Kidney epithelial cell (primary cell): ENCODE measurements around the gene CALD1. TPM values are rescaled to one million over a fixed set of nuclear protein-coding genes. Genes with fewer than 3 reads are reported as not detected.

Source experiments
- DNase-seq: peaks from one replicate; pipeline ENCODE4 v3.0.0-alpha.2; 2010; ENCODE audit warnings: low read depth
- H3K27me3 ChIP-seq: 2 replicates; pipeline ENCODE4 v1.6.0; 2011; ENCODE audit warnings: low read length; ENCODE audit not compliant: control insufficient read depth, insufficient read depth
- H3K36me3 ChIP-seq: 2 replicates; pipeline ENCODE4 v1.5.1; 2011; ENCODE audit warnings: low read length; ENCODE audit not compliant: control insufficient read depth, insufficient read depth
- H3K4me3 ChIP-seq: 2 replicates; pipeline ENCODE4 v1.5.1; 2011; ENCODE audit warnings: low read depth, mild to moderate bottlenecking, control low read depth, low read length
- total RNA-seq: library from RNA; depleted of rRNA; stranded (reverse); fragments of >200 nt; gene quantifications from 2 replicates; pipeline ENCODE4 v1.2.3, GENCODE V29; 2015
- TF ChIP-seq, protein P1 (sequence below): IDR thresholded peaks from 2 replicates; pipeline ENCODE4 v1.5.1; 2011; ENCODE audit warnings: mild to moderate bottlenecking, moderate library complexity, low read length, control low read depth, inconsistent platforms; ENCODE audit not compliant: insufficient read depth, poor library complexity, severe bottlenecking

CALD1 gene
- total RNA-seq, 1 donor from 2014 or later, result 255 TPM

DNA sequence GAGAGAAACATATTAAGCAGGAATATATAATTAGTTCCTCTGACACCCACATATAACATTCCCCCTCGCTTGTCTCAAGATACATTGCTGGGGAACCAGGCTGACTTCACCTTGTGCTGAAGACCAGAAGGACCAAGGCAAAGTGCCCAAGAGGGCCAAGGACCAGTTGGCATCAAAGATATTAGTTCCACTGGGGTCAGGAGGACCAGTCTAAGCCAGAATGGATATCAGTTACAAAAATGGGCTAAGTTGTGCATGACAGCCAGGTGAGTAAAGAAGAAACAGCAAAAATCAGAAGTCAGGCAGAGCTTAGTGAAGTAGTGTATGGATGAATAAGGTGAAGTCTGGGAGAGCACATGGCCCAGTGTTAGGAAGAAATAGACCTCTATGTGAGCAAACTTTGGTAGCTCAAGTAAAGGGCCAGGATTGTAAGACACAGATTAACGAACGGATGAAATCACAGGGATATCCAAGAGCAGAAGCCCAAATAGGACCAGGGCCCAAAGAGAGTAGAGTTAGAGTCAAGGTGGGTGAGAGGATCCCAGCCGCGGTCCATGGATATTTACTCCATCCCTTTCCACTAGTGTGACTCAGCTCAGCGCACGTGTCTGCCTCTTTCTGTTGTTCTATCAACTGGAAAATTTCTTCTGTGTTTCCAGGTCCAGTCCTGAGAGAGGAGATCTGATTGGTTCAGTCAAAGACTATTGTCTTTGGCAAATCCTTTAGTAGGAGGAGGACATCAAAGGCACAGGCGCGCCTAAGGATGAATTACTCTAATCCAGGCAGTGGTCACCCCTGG lies 5.0 kb downstream of the CALD1 start:
- H3K27me3 ChIP-seq, result no peaks in the 10 kb centered on the region
- no peak for DNase-seq
- peaks cover 3% of the 10 kb centered on the region for H3K36me3 ChIP-seq
- TF ChIP-seq, protein P1, sequence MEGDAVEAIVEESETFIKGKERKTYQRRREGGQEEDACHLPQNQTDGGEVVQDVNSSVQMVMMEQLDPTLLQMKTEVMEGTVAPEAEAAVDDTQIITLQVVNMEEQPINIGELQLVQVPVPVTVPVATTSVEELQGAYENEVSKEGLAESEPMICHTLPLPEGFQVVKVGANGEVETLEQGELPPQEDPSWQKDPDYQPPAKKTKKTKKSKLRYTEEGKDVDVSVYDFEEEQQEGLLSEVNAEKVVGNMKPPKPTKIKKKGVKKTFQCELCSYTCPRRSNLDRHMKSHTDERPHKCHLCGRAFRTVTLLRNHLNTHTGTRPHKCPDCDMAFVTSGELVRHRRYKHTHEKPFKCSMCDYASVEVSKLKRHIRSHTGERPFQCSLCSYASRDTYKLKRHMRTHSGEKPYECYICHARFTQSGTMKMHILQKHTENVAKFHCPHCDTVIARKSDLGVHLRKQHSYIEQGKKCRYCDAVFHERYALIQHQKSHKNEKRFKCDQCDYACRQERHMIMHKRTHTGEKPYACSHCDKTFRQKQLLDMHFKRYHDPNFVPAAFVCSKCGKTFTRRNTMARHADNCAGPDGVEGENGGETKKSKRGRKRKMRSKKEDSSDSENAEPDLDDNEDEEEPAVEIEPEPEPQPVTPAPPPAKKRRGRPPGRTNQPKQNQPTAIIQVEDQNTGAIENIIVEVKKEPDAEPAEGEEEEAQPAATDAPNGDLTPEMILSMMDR, result no peak
- H3K4me3 ChIP-seq, result no peak overlapping the region

DNA sequence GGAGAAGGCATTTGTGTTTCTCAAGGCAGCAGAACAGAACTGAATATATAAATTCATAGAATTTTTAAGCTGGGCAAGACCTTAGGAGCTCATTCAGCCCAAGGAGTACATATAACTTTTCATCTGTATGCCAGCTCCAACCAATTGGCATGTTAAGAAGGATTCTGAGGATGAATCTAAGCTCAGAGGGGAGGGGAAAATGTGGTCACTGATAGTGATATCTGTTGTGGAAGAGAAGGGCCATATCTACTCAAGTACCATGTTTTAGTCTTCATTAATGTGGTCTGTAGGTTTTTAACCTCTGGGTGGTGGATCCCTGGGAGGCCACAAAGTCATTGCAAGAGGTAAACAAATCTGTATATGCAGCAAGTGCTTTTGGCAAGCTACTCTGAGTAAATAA lies 6.4 kb downstream of the CALD1 start:
- no peaks in the 10 kb centered on the region for H3K27me3 ChIP-seq
- no peak overlapping the region for H3K4me3 ChIP-seq
- TF ChIP-seq, protein P1, result no peak
- H3K36me3 ChIP-seq, result peaks cover 3% of the 10 kb centered on the region
- DNase-seq, result no peak

DNA sequence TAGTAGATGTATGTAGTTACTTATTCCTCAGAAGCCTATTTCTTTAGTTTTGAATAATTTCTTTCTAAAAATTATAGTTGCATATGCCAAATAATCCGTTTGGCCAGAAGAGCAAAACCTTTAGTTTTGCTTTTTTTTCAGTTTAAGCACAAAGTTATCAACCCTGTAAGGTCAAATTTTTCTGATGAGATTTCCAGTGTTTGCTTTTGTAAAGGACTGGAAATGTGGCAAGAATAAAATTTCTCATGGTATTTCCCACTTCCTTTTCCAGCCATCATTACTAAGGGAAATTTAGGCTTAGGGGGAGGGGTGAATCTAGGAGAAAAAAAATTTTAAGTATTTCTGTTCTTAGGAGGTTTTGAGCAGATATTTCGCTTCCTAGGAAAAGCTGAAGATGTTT lies 7.6 kb downstream of the CALD1 start:
- Histone ChIP-seq H3K27me3 (no peaks in the 10 kb centered on the region), H3K36me3 (peaks cover 3% of the 10 kb centered on the region), H3K4me3 (no peak overlapping the region)
- TF ChIP-seq, protein P1, result no peak
- DNase-seq, result no peak

DNA sequence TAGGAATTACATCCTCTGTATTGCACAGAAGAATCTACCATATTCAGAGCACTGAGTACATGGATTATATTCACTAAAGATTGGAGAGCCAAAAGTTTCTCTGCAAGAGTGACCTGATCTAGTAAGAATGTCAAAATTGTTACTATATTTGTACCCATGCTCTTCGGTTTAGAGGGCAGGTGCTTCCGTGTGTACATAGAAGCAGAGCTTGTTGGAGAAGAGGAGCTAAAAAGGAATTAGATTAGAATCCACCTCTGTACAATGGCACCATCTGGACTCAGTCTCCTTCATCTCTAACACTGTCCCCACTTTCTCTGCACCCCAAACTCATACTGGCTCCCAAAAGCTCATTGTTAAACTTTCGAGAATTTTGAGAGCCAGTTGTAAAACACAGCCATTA lies 8.3 kb downstream of the CALD1 start:
- no peaks in the 10 kb centered on the region for H3K27me3 ChIP-seq
- TF ChIP-seq, protein P1, result no peak
- DNase-seq, result no peak
- peaks cover 3% of the 10 kb centered on the region for H3K36me3 ChIP-seq
- H3K4me3 ChIP-seq, result no peak overlapping the region

DNA sequence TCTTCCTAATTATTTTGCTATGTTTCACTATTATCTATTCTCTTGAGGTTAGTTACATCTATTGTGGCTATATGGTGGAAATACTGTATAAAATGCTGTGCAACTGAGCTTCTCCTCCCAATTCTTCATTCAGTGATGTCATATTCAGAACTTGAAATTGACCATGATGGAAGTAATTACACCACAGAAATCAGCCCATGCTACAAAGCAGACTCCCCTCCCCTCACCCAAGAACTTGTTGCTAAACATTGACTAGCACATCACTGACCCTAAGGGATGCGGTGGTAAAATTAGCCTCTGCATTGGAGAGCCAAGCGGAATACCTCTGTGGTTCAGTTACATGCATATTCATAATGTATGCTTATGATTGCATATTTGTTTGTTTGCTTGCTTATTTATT lies 8.8 kb downstream of the CALD1 start:
- DNase-seq, result no peak
- Histone ChIP-seq H3K4me3 (no peak overlapping the region), H3K36me3 (no peaks in the 10 kb centered on the region), H3K27me3 (no peaks in the 10 kb centered on the region)
- TF ChIP-seq, protein P1, result no peak
